Transverse colon (tissue), 4 donors: ENCODE results near the gene TDP2. TPM values are rescaled to one million over a fixed set of nuclear protein-coding genes. Genes with fewer than 3 reads are reported as not detected.
"Not testable (repeated sequence)": the region's sequence is repeated elsewhere in the genome, so short reads cannot be mapped to it uniquely, and the experiment has no call there.

Experiments used
- DNase-seq: peaks from one replicate; pipeline ENCODE4 v3.0.0-alpha.2; 2019
- H3K27ac ChIP-seq, 4 donors: fragments of 200-600 bp; sonication (generic); 2 replicates each; pipeline ENCODE4 v1.5.1; 2016 to 2018; ENCODE audit warnings: inconsistent platforms in 4 of 4
- H3K27me3 ChIP-seq: fragments of 200-600 bp; sonication (generic); 2 replicates; pipeline ENCODE4 v1.5.1; 2017; ENCODE audit warnings: inconsistent platforms
- H3K36me3 ChIP-seq, 4 donors: fragments of 200-600 bp; sonication (generic); 2 replicates each; pipeline ENCODE4 v1.5.1; 2017 to 2019; ENCODE audit warnings: inconsistent platforms in 4 of 4
- H3K4me1 ChIP-seq, 4 donors: fragments of 200-600 bp; sonication (generic); 2 replicates each; pipeline ENCODE4 v1.5.1; 2017 to 2020; ENCODE audit warnings: inconsistent platforms in 4 of 4
- H3K4me3 ChIP-seq, 4 donors: fragments of 200-600 bp; sonication (generic); 1 replicate in 1 of 4; 2 replicates in 3 of 4; pipeline versions ENCODE4 v1.5.1 to v1.6.1; 2017 to 2019; ENCODE audit warnings: inconsistent platforms in 4 of 4
- H3K9me3 ChIP-seq, 2 donors: fragments of 200-600 bp; sonication (generic); 2 replicates each; pipeline ENCODE4 v1.5.1; 2017 to 2019; ENCODE audit warnings: inconsistent platforms in 2 of 2
- CTCF ChIP-seq, 5 experiments: fragments of 200-600 bp in 3 of 5; fragments of 450-650 bp in 2 of 5; sonication (generic) in 3 of 5; IDR thresholded peaks; 1 replicate in 2 of 5; 2 replicates in 3 of 5; pipeline ENCODE4 v1.5.1; 2016 to 2017; ENCODE audit warnings: antibody characterized with exemption in 5 of 5, inconsistent platforms in 3 of 5, mild to moderate bottlenecking in 2 of 5, moderate library complexity in 1 of 5
- EP300 ChIP-seq: sonication (generic); formaldehyde crosslinking; IDR thresholded peaks from one replicate; pipeline ENCODE4 v1.6.1; 2017; ENCODE audit warnings: antibody characterized with exemption, low read depth
- POLR2A ChIP-seq: fragments of 450-650 bp; IDR thresholded peaks from one replicate; pipeline ENCODE4 v1.6.1; 2016; ENCODE audit warnings: antibody characterized with exemption, mild to moderate bottlenecking, moderate library complexity
- POLR2AphosphoS5 ChIP-seq, 3 donors: sonication (generic); formaldehyde crosslinking; IDR thresholded peaks; one replicate each; pipeline ENCODE4 v1.6.1; 2016; ENCODE audit warnings: antibody characterized with exemption in 3 of 3
- WGBS, 2 donors: methylation state at CpG; one replicate each; pipeline ENCODE4 v1.1.5; 2018; ENCODE audit warnings: low coverage in 1 of 2; 5-methylcytosine and 5-hydroxymethylcytosine counted together
- in situ Hi-C, 4 donors: fragments of 200-750 bp; cut with MboI; loops; one replicate each; pipeline versions ENCODE4 v1.15.0 to v1.15.1; 2017; ENCODE audit warnings: low sequenced_read_pairs in 3 of 4, low pct_ligation_motif_present in 1 of 4, low pct_unique_long_range_greater_than_20kb in 1 of 4
- intact Hi-C: fragments of 100-400 bp; cut with DNase I; formaldehyde crosslinking; loops from one replicate; pipeline ENCODE4 v1.15.1; 2023; ENCODE audit warnings: low total_unique reads
- total RNA-seq, 4 donors: library from RNA; depleted of rRNA; stranded (reverse); fragments of >200 nt; gene quantifications; one replicate each; pipeline ENCODE4 v1.1.0, GENCODE V29; 2016

TDP2 gene
- total RNA-seq, 4 donors from 2014 or later = 48.4 to 292 (median 151) TPM

GRCh38 chr6:24644377-24644776 lies 22.3 kb downstream of the TDP2 start:
- no peak overlapping the region for H3K27ac ChIP-seq
- 63 to 69% methylated on average over 4 of the region's 4 CpGs for WGBS, 2 donors
- peaks cover 0 to 17% (median 5%) of the 10 kb centered on the region in 4 donors for H3K4me1 ChIP-seq
- intact Hi-C loops (no loop called here), in situ Hi-C loops (no loop called here)
- no peak for DNase-seq
- peaks cover 17% of the 10 kb centered on the region for H3K27me3 ChIP-seq
- H3K9me3 ChIP-seq = no peaks in the 10 kb centered on the region
- no peaks in the 10 kb centered on the region for H3K36me3 ChIP-seq
- H3K4me3 ChIP-seq = no peak overlapping the region
- no peak for TF ChIP-seq POLR2A
- TF ChIP-seq CTCF (IDR thresholded peaks at IDR 0.05) = no peak
- TF ChIP-seq EP300 = no peak
- TF ChIP-seq POLR2AphosphoS5 (IDR thresholded peaks at IDR 0.05) = no peak

- no peak for TF ChIP-seq EP300
- no peak for TF ChIP-seq CTCF (IDR thresholded peaks at IDR 0.05)
- no peak for TF ChIP-seq POLR2AphosphoS5 (IDR thresholded peaks at IDR 0.05)
- TF ChIP-seq POLR2A = no peak
- peaks cover 0 to 17% (median 5%) of the 10 kb centered on the region in 4 donors for H3K4me1 ChIP-seq
- H3K9me3 ChIP-seq = no peaks in the 10 kb centered on the region
- H3K27ac ChIP-seq = no peak overlapping the region
- intact Hi-C loops = no loop called here
- H3K27me3 ChIP-seq = peaks cover 19% of the 10 kb centered on the region
- no peaks in the 10 kb centered on the region for H3K36me3 ChIP-seq
- no peak for DNase-seq
- no peak overlapping the region for H3K4me3 ChIP-seq
- 47% methylated on average over 7 of the region's 7 CpGs; no CpG with 5 or more reads in 1 of the 2 donors for WGBS, 2 donors
- in situ Hi-C loops = no loop called here
These were observed 22.8 kb downstream of the TDP2 start for GRCh38 chr6:24643920-24644319.

- TF ChIP-seq EP300 (no peak), CTCF (IDR thresholded peaks at IDR 0.05) (no peak), POLR2A (no peak), POLR2AphosphoS5 (IDR thresholded peaks at IDR 0.05) (no peak)
- Histone ChIP-seq H3K4me3 (no peak overlapping the region), H3K27me3 (peaks cover 21% of the 10 kb centered on the region), H3K9me3 (no peaks in the 10 kb centered on the region), H3K36me3 (no peaks in the 10 kb centered on the region), H3K27ac (no peak overlapping the region), H3K4me1 (peaks cover 0 to 13% (median 5%) of the 10 kb centered on the region in 4 donors)
- DNase-seq = no peak
- in situ Hi-C loops = no loop called here
- intact Hi-C loops = no loop called here
These were observed 24.6 kb downstream of the TDP2 start for GRCh38 chr6:24642061-24642460.

- H3K4me3 ChIP-seq, H3K4me1 ChIP-seq, H3K36me3 ChIP-seq, H3K9me3 ChIP-seq, DNase-seq, in situ Hi-C loops, H3K27ac ChIP-seq, intact Hi-C loops: not testable (repeated sequence)
- 93 to 94% methylated on average over 2 to 5 of the region's 5 CpGs for WGBS, 2 donors
- peaks cover 21% of the 10 kb centered on the region for H3K27me3 ChIP-seq
These were observed 26.1 kb downstream of the TDP2 start for GRCh38 chr6:24640631-24641030.

- intact Hi-C loops (no loop called here), in situ Hi-C loops (no loop called here)
- WGBS, 2 donors = 95 to 100% methylated on average over 1 of the region's 1 CpG
These were observed 26.5 kb downstream of the TDP2 start for GRCh38 chr6:24640166-24640565.

More at GRCh38 chr6:24640166-24640565, 26.5 kb downstream of the TDP2 start:
- Histone ChIP-seq H3K27me3 (peaks cover 21% of the 10 kb centered on the region), H3K4me3 (no peak overlapping the region), H3K9me3 (peaks cover 0 to 4% of the 10 kb centered on the region in 2 donors), H3K4me1 (peaks cover 0 to 2% (median under 1%) of the 10 kb centered on the region in 4 donors), H3K36me3 (no peaks in the 10 kb centered on the region), H3K27ac (no peak overlapping the region)
- no peak for DNase-seq
- TF ChIP-seq POLR2A (no peak), CTCF (IDR thresholded peaks at IDR 0.05) (no peak), EP300 (no peak), POLR2AphosphoS5 (IDR thresholded peaks at IDR 0.05) (no peak)
